Suprapubic skin (tissue), 4 donors: ENCODE results near the gene ZDHHC1. TPM values are rescaled to one million over a fixed set of nuclear protein-coding genes. Genes with fewer than 3 reads are reported as not detected.

Experiments used
- DNase-seq, 2 donors: peaks; one replicate each; pipeline ENCODE4 v3.0.0-alpha.2; 2019; ENCODE audit warnings: low spot score in 2 of 2
- H3K27ac ChIP-seq: fragments of 200-600 bp; sonication (generic); one replicate; pipeline ENCODE4 v1.5.1; 2019
- H3K27me3 ChIP-seq: fragments of 200-600 bp; sonication (generic); one replicate; pipeline ENCODE4 v1.5.1; 2019
- H3K36me3 ChIP-seq: fragments of 200-600 bp; sonication (generic); one replicate; pipeline ENCODE4 v1.5.1; 2019
- H3K4me1 ChIP-seq: fragments of 200-600 bp; sonication (generic); one replicate; pipeline ENCODE4 v1.5.1; 2019
- H3K4me3 ChIP-seq: fragments of 200-600 bp; sonication (generic); one replicate; pipeline ENCODE4 v1.5.1; 2019; ENCODE audit warnings: mild to moderate bottlenecking
- H3K9me3 ChIP-seq: fragments of 200-600 bp; sonication (generic); one replicate; pipeline ENCODE4 v1.5.1; 2019
- CTCF ChIP-seq, 2 donors: fragments of 200-600 bp in 1 of 2; fragments of 450-650 bp in 1 of 2; sonication (generic) in 1 of 2; IDR thresholded peaks; one replicate each; pipeline ENCODE4 v1.5.1; 2016 to 2019; ENCODE audit warnings: antibody characterized with exemption in 2 of 2, mild to moderate bottlenecking in 1 of 2, moderate library complexity in 1 of 2
- EP300 ChIP-seq: sonication (generic); formaldehyde crosslinking; IDR thresholded peaks from one replicate; pipeline ENCODE4 v1.6.1; 2017; ENCODE audit warnings: antibody characterized with exemption
- POLR2A ChIP-seq, 2 donors: fragments of 450-650 bp; IDR thresholded peaks; one replicate each; pipeline ENCODE4 v1.6.1; 2017; ENCODE audit warnings: antibody characterized with exemption in 2 of 2, mild to moderate bottlenecking in 2 of 2, moderate library complexity in 2 of 2
- POLR2AphosphoS5 ChIP-seq, 3 donors: sonication (generic); formaldehyde crosslinking; IDR thresholded peaks; one replicate each; pipeline ENCODE4 v1.6.1; 2017; ENCODE audit warnings: antibody characterized with exemption in 3 of 3
- WGBS: methylation state at CpG from one replicate; pipeline ENCODE4 v1.1.5; 2018; 5-methylcytosine and 5-hydroxymethylcytosine counted together
- total RNA-seq, 4 donors: library from RNA; depleted of rRNA; stranded (reverse); fragments of >200 nt; gene quantifications; one replicate each; pipeline ENCODE4 v1.1.0, GENCODE V29; 2016

The ZDHHC1 gene
- total RNA-seq, 4 donors from 2014 or later = 14.0 to 31.0 (median 23.8) TPM

GRCh38 chr16:67448580-67448979 is 32.3 kb upstream of the ZDHHC1 start:
- no peak for TF ChIP-seq POLR2AphosphoS5 (IDR thresholded peaks at IDR 0.05)
- no peak for TF ChIP-seq POLR2A (IDR thresholded peaks at IDR 0.05)
- TF ChIP-seq CTCF (IDR thresholded peaks at IDR 0.05) = no peak
- no peak for TF ChIP-seq EP300
- Histone ChIP-seq H3K27me3 (no peaks in the 10 kb centered on the region), H3K4me1 (peaks cover 67% of the 10 kb centered on the region), H3K27ac (no peak overlapping the region), H3K4me3 (no peak overlapping the region), H3K36me3 (peaks cover 67% of the 10 kb centered on the region), H3K9me3 (no peaks in the 10 kb centered on the region)
- WGBS = 90% methylated on average over 5 of the region's 5 CpGs
- DNase-seq = no peak

GRCh38 chr16:67447508-67448076 is 31.3 kb upstream of the ZDHHC1 start:
- WGBS = 100% methylated on average over 1 of the region's 6 CpGs
- H3K36me3 ChIP-seq = peaks cover 62% of the 10 kb centered on the region

GRCh38 chr16:67446968-67447507 is 30.8 kb upstream of the ZDHHC1 start:
- no peaks in the 10 kb centered on the region for H3K27me3 ChIP-seq
- 77% methylated on average over 8 of the region's 8 CpGs for WGBS
- H3K27ac ChIP-seq = no peak overlapping the region
- H3K36me3 ChIP-seq = peaks cover 57% of the 10 kb centered on the region
- peaks cover 78% of the 10 kb centered on the region for H3K4me1 ChIP-seq
- H3K9me3 ChIP-seq = no peaks in the 10 kb centered on the region
- TF ChIP-seq EP300 (no peak), POLR2A (IDR thresholded peaks at IDR 0.05) (no peak), CTCF (IDR thresholded peaks at IDR 0.05) (no peak), POLR2AphosphoS5 (IDR thresholded peaks at IDR 0.05) (no peak)
- DNase-seq = no peak
- no peak overlapping the region for H3K4me3 ChIP-seq

More at GRCh38 chr16:67447508-67448076, 31.3 kb upstream of the ZDHHC1 start:
- H3K4me3 ChIP-seq = no peak overlapping the region
- H3K4me1 ChIP-seq = peaks cover 77% of the 10 kb centered on the region
- H3K27ac ChIP-seq = no peak overlapping the region
- H3K9me3 ChIP-seq = no peaks in the 10 kb centered on the region
- TF ChIP-seq POLR2A (IDR thresholded peaks at IDR 0.05) (no peak), CTCF (IDR thresholded peaks at IDR 0.05) (peak in 1 of 2 donors; percentile 12)
- H3K27me3 ChIP-seq = no peaks in the 10 kb centered on the region
- DNase-seq = no peak

- Histone ChIP-seq H3K4me3 (no peak overlapping the region), H3K4me1 (peaks cover 78% of the 10 kb centered on the region), H3K27ac (no peak overlapping the region), H3K9me3 (no peaks in the 10 kb centered on the region), H3K36me3 (peaks cover 50% of the 10 kb centered on the region), H3K27me3 (no peaks in the 10 kb centered on the region)
- no peak for TF ChIP-seq EP300
- no peak for TF ChIP-seq CTCF (IDR thresholded peaks at IDR 0.05)
- TF ChIP-seq POLR2A (IDR thresholded peaks at IDR 0.05) = no peak
- no peak for TF ChIP-seq POLR2AphosphoS5 (IDR thresholded peaks at IDR 0.05)
- 81% methylated on average over 10 of the region's 12 CpGs for WGBS
- DNase-seq = no peak
These were observed 29.9 kb upstream of the ZDHHC1 start for GRCh38 chr16:67445913-67446907.

GRCh38 chr16:67445441-67445912 is 29.2 kb upstream of the ZDHHC1 start:
- Histone ChIP-seq H3K27ac (no peak overlapping the region), H3K4me1 (peaks cover 79% of the 10 kb centered on the region), H3K27me3 (no peaks in the 10 kb centered on the region), H3K36me3 (peaks cover 47% of the 10 kb centered on the region), H3K9me3 (no peaks in the 10 kb centered on the region), H3K4me3 (no peak overlapping the region)
- TF ChIP-seq POLR2AphosphoS5 (IDR thresholded peaks at IDR 0.05) (no peak), CTCF (IDR thresholded peaks at IDR 0.05) (no peak), POLR2A (IDR thresholded peaks at IDR 0.05) (no peak), EP300 (no peak)
- WGBS = no CpG with 5 or more reads among the region's 3 CpGs
- no peak for DNase-seq
